Fibroblast of lung (primary cell): ENCODE measurements around the gene FGFBP3. TPM values are rescaled to one million over a fixed set of nuclear protein-coding genes. Genes with fewer than 3 reads are reported as not detected.
A peak's percentile ranks its signal among the peaks of the same experiment; 100 is the strongest.

Source experiments
- DNase-seq, 2 donors: peaks; one replicate each; pipeline versions ENCODE4 v3.0.0 to v3.0.0-alpha.2; 2010; ENCODE audit warnings: low read depth in 2 of 2
- H2AFZ ChIP-seq: 2 replicates; pipeline ENCODE4 v1.5.1; 2012; ENCODE audit warnings: low read length, control low read depth, inconsistent platforms
- H3K27ac ChIP-seq: 2 replicates; pipeline ENCODE4 v1.5.1; 2011; ENCODE audit warnings: low read length, control low read depth; ENCODE audit not compliant: insufficient read depth
- H3K27me3 ChIP-seq: 2 replicates; pipeline ENCODE4 v1.5.1; 2011; ENCODE audit warnings: mild to moderate bottlenecking, low read length; ENCODE audit not compliant: control insufficient read depth, insufficient read depth
- H3K36me3 ChIP-seq: 2 replicates; pipeline ENCODE4 v1.5.1; 2011; ENCODE audit warnings: low read length; ENCODE audit not compliant: control insufficient read depth, insufficient read depth
- H3K4me1 ChIP-seq: 2 replicates; pipeline ENCODE4 v1.5.1; 2011; ENCODE audit warnings: low read length; ENCODE audit not compliant: control insufficient read depth, insufficient read depth; ENCODE audit errors: extremely low read depth
- H3K4me2 ChIP-seq: 2 replicates; pipeline ENCODE4 v1.5.1; 2011; ENCODE audit warnings: low read length, control low read depth; ENCODE audit not compliant: insufficient read depth; ENCODE audit errors: extremely low read depth
- H3K4me3 ChIP-seq, 4 experiments: fragments of 200-600 bp in 1 of 4; sonication (generic) in 1 of 4; replicated peaks in 1 of 4; 2 replicates each; pipeline ENCODE4 v1.5.1; 2011 to 2016; ENCODE audit warnings: low read length in 4 of 4, low read depth in 3 of 4, mild to moderate bottlenecking in 3 of 4, control low read depth in 2 of 4, inconsistent platforms in 1 of 4, mixed read lengths in 1 of 4; ENCODE audit not compliant: insufficient read depth in 1 of 4; ENCODE audit errors: control extremely low read depth in 1 of 4
- H3K79me2 ChIP-seq: 2 replicates; pipeline ENCODE4 v1.5.1; 2012; ENCODE audit warnings: mild to moderate bottlenecking, low read length, inconsistent platforms; ENCODE audit not compliant: control insufficient read depth, insufficient read depth
- H3K9ac ChIP-seq: 2 replicates; pipeline ENCODE4 v1.5.1; 2011; ENCODE audit warnings: mild to moderate bottlenecking, low read length, control low read depth; ENCODE audit not compliant: insufficient read depth
- H3K9me3 ChIP-seq: 2 replicates; pipeline ENCODE4 v1.5.1; 2012; ENCODE audit warnings: low read depth, low read length; ENCODE audit not compliant: control insufficient read depth, insufficient read depth
- H4K20me1 ChIP-seq: 2 replicates; pipeline ENCODE4 v1.5.1; 2011; ENCODE audit warnings: low read length; ENCODE audit not compliant: control insufficient read depth, insufficient read depth; ENCODE audit errors: extremely low read depth
- CTCF ChIP-seq, 2 donors: IDR thresholded peaks in 1 of 2; conservative IDR thresholded peaks in 1 of 2; 1 replicate in 1 of 2; 2 replicates in 1 of 2; pipeline ENCODE4 v1.5.1; 2011 to 2012; ENCODE audit warnings: low read length in 2 of 2, control low read depth in 1 of 2, inconsistent platforms in 1 of 2, low read depth in 1 of 2, mild to moderate bottlenecking in 1 of 2
- EZH2 ChIP-seq: IDR thresholded peaks from 2 replicates; pipeline ENCODE4 v1.5.1; 2012; ENCODE audit warnings: low read length, control low read depth, mild to moderate bottlenecking; ENCODE audit errors: missing control alignments
- polyA plus RNA-seq, 2 donors: library from polyadenylated mRNA; depleted of rRNA in 1 of 2; stranded (reverse) in 1 of 2; unstranded in 1 of 2; fragments of >200 nt; gene quantifications; 2 replicates each; pipeline ENCODE4 v1.2.1, GENCODE V29; 2011 to 2012; ENCODE audit warnings: missing spikeins in 1 of 2
- total RNA-seq: library from RNA; depleted of rRNA; stranded (reverse); fragments of >200 nt; gene quantifications from 2 replicates; pipeline ENCODE4 v1.2.1, GENCODE V29; 2014

Gene FGFBP3
- total and polyA plus RNA-seq, 2 donors (not counting 1 experiment from before 2014, with no cell fraction given), result 0.25 to 0.50 TPM

GRCh38 chr10:91910467-91910866, 1.2 kb upstream of the FGFBP3 start:
- Histone ChIP-seq H4K20me1 (no peaks in the 10 kb centered on the region), H3K9ac (no peak overlapping the region), H3K4me3 (no peak overlapping the region), H3K4me1 (no peaks in the 10 kb centered on the region), H2AFZ (no peak overlapping the region), H3K36me3 (no peaks in the 10 kb centered on the region), H3K27me3 (no peaks in the 10 kb centered on the region), H3K4me2 (no peak overlapping the region), H3K27ac (no peak overlapping the region), H3K79me2 (no peaks in the 10 kb centered on the region), H3K9me3 (no peaks in the 10 kb centered on the region)
- TF ChIP-seq CTCF (conservative IDR thresholded peaks at IDR 0.05 in 1 of 2, IDR thresholded peaks at IDR 0.05 in 1 of 2; ENCODE audit: low read depth in 1 of 2, low read length in 2 of 2) (no peak), EZH2 (no peak)
- DNase-seq, result no peak

DNA sequence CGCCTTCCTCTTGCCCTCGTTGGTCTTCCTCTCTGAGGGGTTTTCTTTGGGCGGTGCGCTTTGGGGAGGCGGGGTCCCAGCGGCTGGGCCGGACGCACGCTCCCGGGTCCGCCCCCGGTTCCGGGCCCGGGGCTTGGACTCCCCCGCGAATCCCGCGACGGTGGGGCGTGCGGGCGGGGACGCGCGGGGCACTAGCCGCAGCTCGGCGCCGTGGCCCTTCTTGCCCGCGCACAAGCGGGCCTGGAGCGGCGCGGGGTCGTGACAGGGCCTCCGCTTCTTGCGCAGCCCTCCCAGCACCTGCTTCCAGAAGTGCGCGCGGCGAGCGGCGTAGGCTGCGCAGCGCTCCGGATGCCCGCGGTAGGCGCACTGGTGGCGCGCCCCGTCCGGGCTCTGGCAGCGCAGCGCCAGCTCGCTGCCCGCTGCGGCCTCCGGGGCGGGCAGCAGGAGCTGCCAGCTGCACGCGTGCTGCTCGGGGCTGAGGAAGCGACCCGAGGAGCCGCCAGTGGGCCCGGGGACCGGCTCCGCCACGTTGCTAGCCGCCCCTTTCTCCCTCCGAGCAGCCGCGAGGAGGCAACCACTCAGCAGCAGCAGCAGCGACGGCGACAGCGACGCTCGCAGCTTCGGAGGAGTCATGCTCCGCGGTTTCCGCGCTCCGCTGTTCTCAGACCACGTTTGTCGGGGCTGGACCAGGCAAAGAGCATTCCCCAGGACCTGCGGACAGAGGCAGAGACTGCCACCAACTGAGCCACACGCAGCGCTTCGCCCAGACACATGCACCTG, 759 bp downstream of the FGFBP3 start:
- H3K4me2 ChIP-seq, result peak overlapping the region; percentile 97
- H2AFZ ChIP-seq, result peak overlapping the region; percentile 23
- H3K4me3 ChIP-seq, result peak overlapping the region; percentile 42 to 91 (median 58)
- no peaks in the 10 kb centered on the region for H3K9me3 ChIP-seq
- no peak overlapping the region for H3K27ac ChIP-seq
- DNase-seq, result peak; percentile 75 to 80
- H3K36me3 ChIP-seq, result no peaks in the 10 kb centered on the region
- H3K27me3 ChIP-seq, result no peaks in the 10 kb centered on the region
- H3K4me1 ChIP-seq, result no peaks in the 10 kb centered on the region
- H4K20me1 ChIP-seq, result no peaks in the 10 kb centered on the region
- peak overlapping the region; percentile 54 for H3K9ac ChIP-seq
- TF ChIP-seq EZH2 (no peak), CTCF (conservative IDR thresholded peaks at IDR 0.05 in 1 of 2, IDR thresholded peaks at IDR 0.05 in 1 of 2; ENCODE audit: low read depth in 1 of 2, low read length in 2 of 2) (peak; percentile 7 to 48)
- no peaks in the 10 kb centered on the region for H3K79me2 ChIP-seq

DNA sequence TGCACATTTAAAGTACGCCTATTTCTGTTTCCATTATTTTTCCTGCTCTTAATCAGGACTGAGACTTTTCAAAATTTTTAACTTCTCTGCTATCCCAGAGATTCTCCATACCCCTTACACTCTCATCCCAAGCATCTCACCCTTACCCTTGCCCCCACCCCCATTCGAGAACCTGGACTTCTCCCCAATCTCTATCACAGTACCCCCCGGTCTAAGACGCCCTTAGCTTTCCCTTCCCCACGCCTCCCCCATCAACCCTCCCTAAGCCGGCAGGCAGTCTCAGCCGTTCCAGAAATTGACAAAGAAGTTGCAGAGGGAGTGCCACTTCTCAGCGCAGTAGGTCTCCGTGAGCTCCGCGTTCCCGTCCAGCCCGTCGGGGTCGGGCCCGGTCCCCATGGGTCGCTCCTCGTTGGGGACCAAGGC, 1.4 kb downstream of the FGFBP3 start:
- no peak overlapping the region for H3K27ac ChIP-seq

More for the DNA sequence above, 1.4 kb downstream of the FGFBP3 start:
- Histone ChIP-seq H3K4me2 (peak overlapping the region; percentile 85), H3K4me1 (no peaks in the 10 kb centered on the region), H3K27me3 (no peaks in the 10 kb centered on the region), H2AFZ (peak overlapping the region; percentile 23), H3K9ac (peak overlapping the region; percentile 54), H3K4me3 (peak overlapping the region; percentile 42 to 72 (median 58)), H3K9me3 (no peaks in the 10 kb centered on the region), H4K20me1 (no peaks in the 10 kb centered on the region), H3K79me2 (no peaks in the 10 kb centered on the region), H3K36me3 (no peaks in the 10 kb centered on the region)
- TF ChIP-seq CTCF (conservative IDR thresholded peaks at IDR 0.05 in 1 of 2, IDR thresholded peaks at IDR 0.05 in 1 of 2; ENCODE audit: low read depth in 1 of 2, low read length in 2 of 2), result no peak
- no peak for TF ChIP-seq EZH2
- DNase-seq, result peak in 1 of 2 donors; percentile 30
